Ascending aorta (tissue), 2 donors: ENCODE results near the gene TRIL. TPM values are rescaled to one million over a fixed set of nuclear protein-coding genes. Genes with fewer than 3 reads are reported as not detected.

Source experiments
- DNase-seq, 2 donors: peaks; one replicate each; pipeline ENCODE4 v3.0.0-alpha.2; 2019; ENCODE audit warnings: low spot score in 2 of 2
- H3K27ac ChIP-seq, 2 donors: fragments of 200-600 bp; sonication (generic); one replicate each; pipeline ENCODE4 v1.5.1; 2016 to 2017; ENCODE audit warnings: mild to moderate bottlenecking in 1 of 2
- H3K27me3 ChIP-seq: fragments of 200-600 bp; sonication (generic); one replicate; pipeline ENCODE4 v1.5.1; 2017
- H3K36me3 ChIP-seq, 2 donors: fragments of 200-600 bp; sonication (generic); one replicate each; pipeline ENCODE4 v1.5.1; 2016
- H3K4me1 ChIP-seq, 2 donors: fragments of 200-600 bp; sonication (generic); one replicate each; pipeline ENCODE4 v1.5.1; 2016 to 2017; ENCODE audit warnings: mild to moderate bottlenecking in 1 of 2
- H3K4me3 ChIP-seq, 2 donors: fragments of 200-600 bp; sonication (generic); one replicate each; pipeline ENCODE4 v1.5.1; 2016 to 2017; ENCODE audit warnings: mild to moderate bottlenecking in 1 of 2
- H3K9me3 ChIP-seq, 2 donors: fragments of 200-600 bp; sonication (generic); one replicate each; pipeline ENCODE4 v1.5.1; 2016
- CTCF ChIP-seq, 3 experiments: fragments of 200-600 bp in 2 of 3; fragments of 450-650 bp in 1 of 3; sonication (generic) in 2 of 3; IDR thresholded peaks; one replicate each; pipeline ENCODE4 v1.5.1; 2016 to 2019; ENCODE audit warnings: antibody characterized with exemption in 3 of 3, mild to moderate bottlenecking in 1 of 3, moderate library complexity in 1 of 3
- intact Hi-C: fragments of 100-400 bp; cut with DNase I; formaldehyde crosslinking; loops from one replicate; pipeline ENCODE4 v1.15.1; 2023
- total RNA-seq: library from RNA; depleted of rRNA; stranded (reverse); fragments of >200 nt; gene quantifications from one replicate; pipeline ENCODE4 v1.1.0, GENCODE V29; 2016

TRIL gene
- total RNA-seq, 1 donor from 2014 or later: 13.5 TPM

- Histone ChIP-seq H3K27ac (no peak overlapping the region), H3K4me1 (peaks cover 0 to 5% of the 10 kb centered on the region in 2 donors), H3K27me3 (no peaks in the 10 kb centered on the region), H3K4me3 (no peak overlapping the region), H3K36me3 (no peaks in the 10 kb centered on the region), H3K9me3 (no peaks in the 10 kb centered on the region)
- DNase-seq: no peak
- no peak for TF ChIP-seq CTCF (IDR thresholded peaks at IDR 0.05)
- intact Hi-C loops: no loop called here
Observed at GRCh38 chr7:28983396-28984190, 25.5 kb upstream of the TRIL start.

GRCh38 chr7:28981161-28981465 lies 23.0 kb upstream of the TRIL start:
- intact Hi-C loops: no loop called here
- TF ChIP-seq CTCF (IDR thresholded peaks at IDR 0.05): no peak
- H3K36me3 ChIP-seq: no peaks in the 10 kb centered on the region
- no peak overlapping the region for H3K4me3 ChIP-seq
- no peak for DNase-seq
- no peaks in the 10 kb centered on the region for H3K9me3 ChIP-seq
- H3K27me3 ChIP-seq: no peaks in the 10 kb centered on the region
- H3K27ac ChIP-seq: no peak overlapping the region
- H3K4me1 ChIP-seq: peaks cover 0 to 5% of the 10 kb centered on the region in 2 donors

- Histone ChIP-seq H3K36me3 (no peaks in the 10 kb centered on the region), H3K27ac (no peak overlapping the region), H3K4me3 (no peak overlapping the region), H3K27me3 (no peaks in the 10 kb centered on the region), H3K4me1 (peaks cover 0 to 3% of the 10 kb centered on the region in 2 donors), H3K9me3 (no peaks in the 10 kb centered on the region)
- no peak for TF ChIP-seq CTCF (IDR thresholded peaks at IDR 0.05)
- intact Hi-C loops: no loop called here
- DNase-seq: no peak
Observed at GRCh38 chr7:28980451-28981160, 22.5 kb upstream of the TRIL start.

GRCh38 chr7:28979776-28980175 lies 21.6 kb upstream of the TRIL start:
- Histone ChIP-seq H3K27me3 (no peaks in the 10 kb centered on the region), H3K4me3 (no peak overlapping the region), H3K36me3 (no peaks in the 10 kb centered on the region), H3K9me3 (no peaks in the 10 kb centered on the region), H3K27ac (no peak overlapping the region), H3K4me1 (peaks cover 0 to 1% of the 10 kb centered on the region in 2 donors)
- no peak for DNase-seq
- intact Hi-C loops: no loop called here
- no peak for TF ChIP-seq CTCF (IDR thresholded peaks at IDR 0.05)

GRCh38 chr7:28977881-28978280 lies 19.8 kb upstream of the TRIL start:
- Histone ChIP-seq H3K27ac (no peak overlapping the region), H3K36me3 (no peaks in the 10 kb centered on the region), H3K4me3 (no peak overlapping the region), H3K9me3 (no peaks in the 10 kb centered on the region), H3K27me3 (no peaks in the 10 kb centered on the region), H3K4me1 (no peaks in the 10 kb centered on the region)
- TF ChIP-seq CTCF (IDR thresholded peaks at IDR 0.05): no peak
- DNase-seq: no peak
- intact Hi-C loops: no loop called here
